Measurements from ENCODE around the gene ABCB11.

ABCB11 gene

GRCh38 chr2:168912901-168913369 lies 118.2 kb downstream of the ABCB11 start:
- DNase-seq (ENCODE audit: low spot score), result no peak
- H3K9me3 ChIP-seq (ENCODE audit: severe bottlenecking), result no peaks in the 10 kb centered on the region

GRCh38 chr2:168912466-168912865 lies 118.7 kb downstream of the ABCB11 start:
- Histone ChIP-seq H3K4me1 (ENCODE audit: insufficient read depth, poor library complexity, severe bottlenecking) (no peaks in the 10 kb centered on the region), H3K27me3 (ENCODE audit: insufficient read depth, poor library complexity, severe bottlenecking) (peaks cover 9% of the 10 kb centered on the region), H3K9me3 (ENCODE audit: severe bottlenecking) (no peaks in the 10 kb centered on the region), H3K27ac (ENCODE audit: poor library complexity, severe bottlenecking) (no peak overlapping the region), H3K36me3 (ENCODE audit: low read depth) (no peaks in the 10 kb centered on the region), H3K4me3 (ENCODE audit: severe bottlenecking) (no peak overlapping the region)
- no peak for TF ChIP-seq CTCF (IDR thresholded peaks at IDR 0.05; ENCODE audit: poor library complexity, severe bottlenecking)
- ATAC-seq (ENCODE audit: low read depth) (peak; percentile 59), DNase-seq (ENCODE audit: low spot score) (no peak)

More at GRCh38 chr2:168912901-168913369, 118.2 kb downstream of the ABCB11 start:
- Histone ChIP-seq H3K4me1 (ENCODE audit: insufficient read depth, poor library complexity, severe bottlenecking) (no peaks in the 10 kb centered on the region), H3K4me3 (ENCODE audit: severe bottlenecking) (no peak overlapping the region), H3K27me3 (ENCODE audit: insufficient read depth, poor library complexity, severe bottlenecking) (peaks cover 9% of the 10 kb centered on the region), H3K27ac (ENCODE audit: poor library complexity, severe bottlenecking) (no peak overlapping the region), H3K36me3 (ENCODE audit: low read depth) (no peaks in the 10 kb centered on the region)
- TF ChIP-seq CTCF (IDR thresholded peaks at IDR 0.05; ENCODE audit: poor library complexity, severe bottlenecking), result no peak
- ATAC-seq (ENCODE audit: low read depth), result peak; percentile 85

- no peak overlapping the region for H3K27ac ChIP-seq (ENCODE audit: poor library complexity, severe bottlenecking)
- H3K9me3 ChIP-seq (ENCODE audit: severe bottlenecking), result no peaks in the 10 kb centered on the region
- no peaks in the 10 kb centered on the region for H3K4me1 ChIP-seq (ENCODE audit: insufficient read depth, poor library complexity, severe bottlenecking)
- no peak overlapping the region for H3K4me3 ChIP-seq (ENCODE audit: severe bottlenecking)
- DNase-seq (ENCODE audit: low spot score), result no peak
- H3K36me3 ChIP-seq (ENCODE audit: low read depth), result no peaks in the 10 kb centered on the region
- no peak for TF ChIP-seq CTCF (IDR thresholded peaks at IDR 0.05; ENCODE audit: poor library complexity, severe bottlenecking)
- H3K27me3 ChIP-seq (ENCODE audit: insufficient read depth, poor library complexity, severe bottlenecking), result peaks cover 9% of the 10 kb centered on the region
- ATAC-seq (ENCODE audit: low read depth), result no peak
Measured at GRCh38 chr2:168910330-168910729, 120.8 kb downstream of the ABCB11 start.

GRCh38 chr2:168907940-168908662 lies 123.0 kb downstream of the ABCB11 start:
- Histone ChIP-seq H3K27ac (ENCODE audit: poor library complexity, severe bottlenecking) (no peak overlapping the region), H3K4me3 (ENCODE audit: severe bottlenecking) (no peak overlapping the region), H3K9me3 (ENCODE audit: severe bottlenecking) (no peaks in the 10 kb centered on the region), H3K27me3 (ENCODE audit: insufficient read depth, poor library complexity, severe bottlenecking) (peaks cover 13% of the 10 kb centered on the region), H3K4me1 (ENCODE audit: insufficient read depth, poor library complexity, severe bottlenecking) (no peaks in the 10 kb centered on the region), H3K36me3 (ENCODE audit: low read depth) (no peaks in the 10 kb centered on the region)
- TF ChIP-seq CTCF (IDR thresholded peaks at IDR 0.05; ENCODE audit: poor library complexity, severe bottlenecking), result no peak
- ATAC-seq (ENCODE audit: low read depth) (no peak), DNase-seq (ENCODE audit: low spot score) (no peak)

- no peaks in the 10 kb centered on the region for H3K36me3 ChIP-seq (ENCODE audit: low read depth)
- no peak overlapping the region for H3K27ac ChIP-seq (ENCODE audit: poor library complexity, severe bottlenecking)
- H3K4me1 ChIP-seq (ENCODE audit: insufficient read depth, poor library complexity, severe bottlenecking), result no peaks in the 10 kb centered on the region
- TF ChIP-seq CTCF (IDR thresholded peaks at IDR 0.05; ENCODE audit: poor library complexity, severe bottlenecking), result no peak
- H3K4me3 ChIP-seq (ENCODE audit: severe bottlenecking), result no peak overlapping the region
- no peak for DNase-seq (ENCODE audit: low spot score)
- peaks cover 4% of the 10 kb centered on the region for H3K27me3 ChIP-seq (ENCODE audit: insufficient read depth, poor library complexity, severe bottlenecking)
- ATAC-seq (ENCODE audit: low read depth), result no peak
- no peaks in the 10 kb centered on the region for H3K9me3 ChIP-seq (ENCODE audit: severe bottlenecking)
Measured at GRCh38 chr2:168904358-168904757, 126.8 kb downstream of the ABCB11 start.

Measured in RWPE2 (cell line).